ENCODE measurements around the gene PXDC1. TPM values are rescaled to one million over a fixed set of nuclear protein-coding genes. Genes with fewer than 3 reads are reported as not detected.

PXDC1 gene
- total RNA-seq, 2 experiments from 2014 or later = 3.9 to 4.8 TPM

Other genes starting within 250 kb of the PXDC1 start
- 10 to 100 TPM; 16.9 to 18.8 TPM for gene FAM50B, start 97.7 kb upstream of the PXDC1 start, total RNA-seq